Myometrial cell (primary cell): ENCODE data around the gene ZACN. TPM values are rescaled to one million over a fixed set of nuclear protein-coding genes. Genes with fewer than 3 reads are reported as not detected.

Experiments
- total RNA-seq: library from RNA; depleted of rRNA; stranded (reverse); fragments of >200 nt; gene quantifications from 2 replicates; pipeline ENCODE4 v1.2.3, GENCODE V29; 2015

ZACN gene
- not detected in 2 replicates for total RNA-seq

DNA sequence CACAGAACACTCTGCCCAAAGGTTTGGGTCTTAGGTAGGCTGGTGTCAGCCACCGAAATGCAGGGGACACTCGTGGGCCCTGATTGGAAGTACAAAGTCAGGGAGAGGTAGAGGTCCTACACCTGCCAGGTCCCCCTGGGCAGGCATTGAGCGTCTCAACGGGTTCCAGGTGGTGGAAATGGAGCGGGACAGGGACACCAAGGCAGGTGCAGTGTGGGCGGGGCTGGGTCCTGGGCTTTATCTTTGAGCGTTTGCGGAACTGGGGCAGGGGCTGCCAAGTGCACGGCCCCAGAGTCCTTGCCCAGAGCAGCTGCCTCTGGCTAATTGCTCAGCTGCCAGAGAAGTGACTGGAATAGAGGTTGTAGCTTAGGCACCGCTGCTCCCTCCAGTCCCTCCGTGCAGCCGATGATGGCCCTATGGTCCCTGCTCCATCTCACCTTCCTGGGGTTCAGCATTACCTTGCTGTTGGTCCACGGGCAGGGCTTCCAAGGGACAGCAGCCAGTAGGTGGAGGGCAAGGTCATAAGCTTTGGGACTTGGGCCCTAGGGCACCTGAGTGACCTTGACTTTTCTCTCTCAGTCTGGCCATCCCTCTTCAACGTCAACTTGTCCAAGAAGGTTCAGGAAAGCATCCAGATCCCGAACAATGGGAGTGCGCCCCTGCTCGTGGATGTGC lies at the start of gene ZACN:
ZACN (plus strand) TSS at position 323 of the 675 bp plus-strand sequence; CDS start at position 406, 83 bp downstream.

DNA sequence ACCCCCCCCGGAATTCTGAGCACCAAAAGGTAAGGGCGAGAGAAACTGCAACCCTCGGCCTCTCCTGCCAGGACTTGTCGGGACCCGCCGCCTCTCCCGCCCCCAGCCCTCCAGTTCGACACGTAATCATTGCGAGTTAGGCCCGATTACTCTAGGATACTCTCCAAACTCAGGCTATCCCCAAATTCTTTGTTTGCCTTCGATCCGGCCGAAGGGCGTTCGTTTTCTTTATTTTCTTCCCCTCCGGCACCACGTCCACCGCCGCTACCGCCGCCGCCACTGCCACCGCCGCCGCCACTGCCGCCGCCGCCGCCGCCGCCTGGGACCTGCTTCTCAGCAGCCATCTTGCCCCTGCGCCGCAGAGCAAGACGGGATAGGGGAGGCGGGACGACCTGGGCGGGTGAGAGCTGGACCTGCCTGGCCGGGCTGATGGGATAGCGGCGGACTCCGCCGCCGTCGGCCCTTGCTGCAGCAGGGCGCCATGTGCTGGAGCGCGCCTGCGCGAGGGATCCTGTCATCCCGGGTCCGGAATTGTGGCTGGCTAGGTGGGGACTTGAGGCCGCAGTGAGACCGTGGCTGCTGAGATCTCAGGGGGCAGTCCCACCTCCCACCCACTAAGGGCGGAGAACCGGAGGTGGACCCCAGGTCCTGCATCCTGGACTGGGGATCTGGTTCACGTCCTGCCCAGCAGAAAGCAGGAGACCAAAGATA lies 6.7 kb upstream of the ZACN start, which contains the start of gene SRP68:
SRP68 (minus strand) TSS at position 370 of the 711 bp plus-strand sequence; CDS start at position 344, 26 bp downstream.

DNA sequence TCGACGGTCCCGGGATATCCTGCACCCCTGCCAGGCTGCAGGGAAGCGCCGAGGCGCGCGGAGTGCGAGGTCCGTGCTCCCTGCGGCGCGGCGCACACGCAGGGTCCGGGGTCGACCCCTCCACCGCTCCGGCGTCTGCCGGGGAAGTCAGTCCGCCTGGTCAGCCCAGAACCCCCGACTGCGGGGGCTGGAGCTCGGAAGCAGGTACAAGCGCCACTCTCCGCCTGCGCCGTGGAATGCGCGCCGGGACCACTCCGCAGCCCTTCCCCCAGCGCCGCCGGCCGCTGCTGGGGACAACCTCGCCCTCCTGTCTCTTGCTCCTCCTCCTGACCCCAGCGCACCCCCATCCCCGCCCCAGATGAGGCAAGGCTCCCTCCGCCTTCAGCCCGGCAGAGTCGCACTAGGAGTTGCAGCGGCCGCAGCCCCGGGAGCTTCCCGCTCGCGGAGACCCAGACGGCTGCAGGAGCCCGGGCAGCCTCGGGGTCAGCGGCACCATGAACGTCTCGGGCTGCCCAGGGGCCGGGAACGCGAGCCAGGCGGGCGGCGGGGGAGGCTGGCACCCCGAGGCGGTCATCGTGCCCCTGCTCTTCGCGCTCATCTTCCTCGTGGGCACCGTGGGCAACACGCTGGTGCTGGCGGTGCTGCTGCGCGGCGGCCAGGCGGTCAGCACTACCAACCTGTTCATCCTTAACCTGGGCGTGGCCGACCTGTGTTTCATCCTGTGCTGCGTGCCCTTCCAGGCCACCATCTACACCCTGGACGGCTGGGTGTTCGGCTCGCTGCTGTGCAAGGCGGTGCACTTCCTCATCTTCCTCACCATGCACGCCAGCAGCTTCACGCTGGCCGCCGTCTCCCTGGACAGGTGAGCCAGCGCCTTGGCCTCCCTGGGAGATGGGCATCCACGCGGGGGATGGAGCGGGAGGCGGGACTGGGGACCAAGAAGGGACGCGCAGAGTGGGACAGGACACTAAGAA lies 4.3 kb upstream of the ZACN start, which contains the start of gene GALR2:
GALR2 (plus strand) TSS at position 392 of the 974 bp plus-strand sequence; CDS start at position 495, 103 bp downstream.

DNA sequence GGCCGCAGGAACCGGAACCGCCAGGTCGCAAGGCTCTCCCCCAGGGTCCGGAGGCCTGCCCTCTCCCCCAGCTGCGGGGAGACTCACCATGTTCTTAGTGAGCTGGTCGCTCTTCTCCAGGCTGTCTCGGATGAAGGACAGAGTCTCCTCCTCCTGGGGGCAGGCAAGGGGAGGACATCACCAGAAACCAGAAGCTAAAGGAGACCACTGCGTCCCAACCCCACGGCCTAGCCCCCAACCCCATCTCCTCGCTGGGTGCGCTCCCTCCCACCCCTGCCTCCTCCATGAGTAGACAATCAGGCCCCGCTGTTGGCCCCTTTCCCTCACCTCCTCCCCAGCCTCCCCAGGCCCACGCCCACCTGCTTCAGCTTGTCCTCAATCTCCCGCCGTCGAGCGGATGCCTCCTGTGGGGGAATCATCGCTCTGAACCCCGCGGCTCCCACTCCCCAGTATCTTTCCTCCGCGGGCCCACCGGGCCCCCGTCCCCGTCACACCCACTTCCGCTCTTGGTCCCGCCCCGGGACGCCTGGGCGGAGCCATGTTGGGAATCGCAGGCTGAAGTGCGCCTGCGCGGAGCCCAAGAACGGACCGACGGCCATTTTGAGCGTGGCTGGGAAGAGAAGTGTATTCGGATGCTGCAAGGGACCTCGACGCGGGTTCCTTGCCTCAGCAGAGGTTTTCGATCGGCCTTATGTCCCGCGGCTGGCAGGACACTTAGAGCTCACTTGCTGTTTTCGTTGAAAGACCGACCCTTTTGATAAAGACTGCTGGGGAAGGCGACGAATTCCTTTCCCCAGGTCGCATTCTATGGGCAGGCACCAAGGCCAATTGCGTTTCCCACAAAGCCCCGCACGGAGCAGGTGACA lies 24.5 kb downstream of the ZACN start, which contains the start of gene EXOC7:
EXOC7 (minus strand) TSS at position 514 of the 866 bp plus-strand sequence; CDS start at position 419, 95 bp downstream.

Other genes starting within 250 kb of the ZACN start
- gene UNC13D, start 234.8 kb upstream of the ZACN start, total RNA-seq: 0.89 and 3.5 TPM in 2 replicates
- 84.4 and 94.8 TPM in 2 replicates for gene WBP2, start 223.8 kb upstream of the ZACN start, total RNA-seq
- 11.3 and 15.3 TPM in 2 replicates for gene TRIM47, start 200.6 kb upstream of the ZACN start, total RNA-seq
- gene TRIM65, start 182.2 kb upstream of the ZACN start, total RNA-seq: 14.4 and 21.3 TPM in 2 replicates
- 24.1 and 27.1 TPM in 2 replicates for gene MRPL38, start 174.3 kb upstream of the ZACN start, total RNA-seq
- gene FBF1, start 138.1 kb upstream of the ZACN start, total RNA-seq: 9.5 and 15.1 TPM in 2 replicates
- gene ACOX1, start 100.0 kb upstream of the ZACN start, total RNA-seq: 35.6 and 41.8 TPM in 2 replicates
- gene TEN1, start 99.9 kb upstream of the ZACN start, total RNA-seq: 15.8 and 16.1 TPM in 2 replicates
- gene CDK3, start 78.3 kb upstream of the ZACN start, total RNA-seq: 1.2 and 3.5 TPM in 2 replicates
- gene EVPL, start 51.9 kb upstream of the ZACN start, total RNA-seq: 0.53 and 0.58 TPM in 2 replicates
- 29.4 and 37.7 TPM in 2 replicates for gene SRP68, start 6.7 kb upstream of the ZACN start, total RNA-seq
- gene GALR2, start 4.4 kb upstream of the ZACN start, total RNA-seq: 0.29 and 0.53 TPM in 2 replicates
- 61.0 and 64.9 TPM in 2 replicates for gene EXOC7, start 24.6 kb downstream of the ZACN start, total RNA-seq
- not detected in 2 replicates for gene FOXJ1, start 62.1 kb downstream of the ZACN start, total RNA-seq
- 0.29 and 0.89 TPM in 2 replicates for gene RNF157, start 161.3 kb downstream of the ZACN start, total RNA-seq
- 7.6 and 16.7 TPM in 2 replicates for gene UBALD2, start 186.2 kb downstream of the ZACN start, total RNA-seq
- gene QRICH2, start 229.1 kb downstream of the ZACN start, total RNA-seq: 0.18 and 0.58 TPM in 2 replicates